Activated CD4-positive, CD25-positive, alpha-beta regulatory T cell treated with anti-CD3 and anti-CD28 coated beads, Interleukin-2, amount 50 U/mL, for 16 hours (primary cell): ENCODE results near the gene COL27A1.

Experiments
- DNase-seq: peaks from one replicate; pipeline ENCODE4 v3.0.0-alpha.2; 2020; ENCODE audit warnings: low read depth, low spot score

COL27A1 gene

GRCh38 chr9:114168281-114169028, 13.1 kb downstream of the COL27A1 start:
- DNase-seq: no peak

- no peak for DNase-seq
Measured at GRCh38 chr9:114169029-114169951, 14.0 kb downstream of the COL27A1 start.

GRCh38 chr9:114169952-114170770, 14.8 kb downstream of the COL27A1 start:
- DNase-seq: no peak

DNA sequence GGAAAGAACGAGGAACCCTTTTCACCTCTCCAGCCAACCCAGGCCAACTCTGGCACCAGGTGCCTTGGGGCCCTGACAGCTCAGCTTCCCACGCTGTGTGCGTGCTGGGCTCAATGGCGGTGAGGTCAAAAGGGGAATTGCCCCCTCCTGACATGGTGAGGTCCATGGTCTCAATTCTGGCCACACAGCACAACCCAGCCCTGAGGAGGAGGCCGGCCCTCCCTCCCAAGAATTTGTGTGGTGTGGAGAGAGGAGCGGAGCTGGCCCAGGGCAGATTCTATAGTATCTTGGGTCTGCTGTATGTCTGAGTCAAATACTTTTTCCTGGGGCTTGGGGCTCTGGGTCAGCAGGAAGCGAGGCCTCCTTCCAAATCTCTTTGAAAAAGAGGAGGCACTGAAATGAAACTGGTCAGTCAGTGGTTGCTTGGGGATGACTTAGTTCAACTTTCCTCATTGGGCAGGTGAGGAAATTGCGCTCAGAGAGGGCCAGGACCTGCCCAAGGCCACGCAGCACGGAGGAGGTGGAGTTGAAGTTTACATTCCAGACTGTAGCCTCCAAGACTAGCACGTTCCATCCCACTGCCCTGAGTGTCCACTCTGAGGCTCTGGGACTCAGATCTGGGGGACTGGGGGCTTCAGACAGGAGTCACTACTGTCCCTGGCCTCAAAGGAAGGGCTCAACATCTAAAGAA, 15.6 kb downstream of the COL27A1 start:
- DNase-seq: no peak

DNA sequence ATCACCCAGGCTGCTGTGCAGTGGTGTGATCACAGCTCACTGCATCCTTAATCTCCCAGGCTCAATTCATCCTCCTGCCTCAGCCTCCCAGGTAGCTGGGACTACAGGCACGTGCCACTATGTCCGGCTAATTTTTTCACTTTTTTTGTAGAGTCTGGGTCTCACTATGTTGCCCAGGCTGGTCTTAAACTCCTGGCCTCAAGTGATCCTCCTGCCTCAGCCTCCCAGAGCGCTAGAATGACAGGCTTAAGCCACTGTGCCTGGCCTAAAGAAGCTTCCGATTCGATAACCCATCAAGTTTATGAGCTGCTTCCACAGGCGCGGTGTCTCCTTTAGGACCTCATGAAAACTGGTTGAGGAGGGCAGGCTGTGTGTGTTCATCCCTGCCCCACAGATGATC, 16.2 kb downstream of the COL27A1 start:
- DNase-seq: no peak

- DNase-seq: no peak
Measured at GRCh38 chr9:114172981-114173833, 17.9 kb downstream of the COL27A1 start.

GRCh38 chr9:114174557-114174875, 19.2 kb downstream of the COL27A1 start:
- no peak for DNase-seq

- DNase-seq: no peak
Measured at GRCh38 chr9:114174876-114175771, 19.8 kb downstream of the COL27A1 start.

DNA sequence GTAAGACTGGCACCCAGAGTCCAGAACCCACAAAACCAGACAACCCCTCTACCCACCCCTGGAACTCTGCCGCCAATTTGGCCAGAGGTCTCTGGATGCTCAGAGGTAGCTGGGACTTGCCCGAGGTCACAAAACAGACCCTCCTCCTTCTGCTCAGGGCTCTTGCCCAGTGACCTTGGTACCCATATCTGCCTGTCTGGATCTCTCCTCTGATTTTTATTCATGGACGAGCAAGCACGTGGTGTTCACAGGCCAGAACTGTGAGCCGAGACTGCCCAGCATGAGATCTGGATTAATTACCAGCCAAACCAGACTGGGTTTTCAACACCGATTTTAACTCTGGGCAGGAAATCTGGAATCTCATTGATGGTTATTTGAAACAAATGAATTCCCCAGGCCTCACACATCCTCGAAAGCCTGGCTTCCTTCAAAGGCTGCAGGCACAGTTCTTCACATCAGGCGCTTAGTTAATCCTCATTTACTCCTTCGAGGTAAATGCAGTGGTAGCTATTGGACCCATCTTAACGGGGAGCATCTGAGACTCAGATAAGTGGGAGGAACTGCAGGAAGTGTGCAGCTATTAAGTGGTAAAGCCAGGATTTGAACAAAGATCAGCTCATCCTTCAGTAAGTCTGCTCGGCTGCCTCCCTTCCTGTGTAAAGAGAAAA, 21.4 kb downstream of the COL27A1 start:
- DNase-seq: no peak

- DNase-seq: no peak
Measured at GRCh38 chr9:114177423-114178064, 22.2 kb downstream of the COL27A1 start.

- DNase-seq: no peak
Measured at GRCh38 chr9:114178076-114178475, 22.7 kb downstream of the COL27A1 start.

DNA sequence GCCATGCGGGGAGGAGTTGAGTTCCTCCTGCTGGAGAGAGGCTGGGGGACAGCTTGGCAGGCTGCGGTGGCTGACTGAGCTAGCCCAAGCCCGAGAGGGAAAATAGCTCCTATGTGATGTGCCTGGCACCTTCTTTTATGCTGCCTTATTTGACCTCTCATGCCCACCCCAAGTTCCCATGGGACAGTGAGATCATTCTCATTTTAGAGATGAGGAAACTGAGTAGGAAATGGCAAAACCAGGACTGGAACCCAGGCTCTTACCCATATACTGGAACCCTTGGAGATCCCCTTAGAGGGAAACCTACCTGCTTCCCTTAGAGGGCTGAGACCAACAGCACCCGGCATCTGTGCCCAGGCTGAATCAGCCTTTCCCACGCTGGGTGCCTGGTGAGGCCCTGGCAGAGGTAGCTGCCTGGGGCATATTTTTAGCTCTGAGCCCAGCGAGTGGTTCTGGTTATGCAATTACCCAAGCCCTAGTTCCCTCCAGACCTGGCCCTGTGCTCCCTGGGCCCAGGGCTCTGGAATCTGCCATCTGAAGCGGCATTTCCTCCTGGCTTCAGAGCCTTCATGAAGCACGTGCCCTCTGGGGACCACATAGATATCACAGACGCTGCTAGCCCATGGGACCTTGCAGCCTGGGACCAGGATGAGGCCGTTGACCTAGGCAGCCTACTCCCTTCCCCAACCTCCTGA, 23.6 kb downstream of the COL27A1 start:
- no peak for DNase-seq

- no peak for DNase-seq
Measured at GRCh38 chr9:114179516-114179915, 24.2 kb downstream of the COL27A1 start.

GRCh38 chr9:114180696-114181606, 25.6 kb downstream of the COL27A1 start:
- no peak for DNase-seq

- no peak for DNase-seq
Measured at GRCh38 chr9:114181607-114182409, 26.5 kb downstream of the COL27A1 start.

DNA sequence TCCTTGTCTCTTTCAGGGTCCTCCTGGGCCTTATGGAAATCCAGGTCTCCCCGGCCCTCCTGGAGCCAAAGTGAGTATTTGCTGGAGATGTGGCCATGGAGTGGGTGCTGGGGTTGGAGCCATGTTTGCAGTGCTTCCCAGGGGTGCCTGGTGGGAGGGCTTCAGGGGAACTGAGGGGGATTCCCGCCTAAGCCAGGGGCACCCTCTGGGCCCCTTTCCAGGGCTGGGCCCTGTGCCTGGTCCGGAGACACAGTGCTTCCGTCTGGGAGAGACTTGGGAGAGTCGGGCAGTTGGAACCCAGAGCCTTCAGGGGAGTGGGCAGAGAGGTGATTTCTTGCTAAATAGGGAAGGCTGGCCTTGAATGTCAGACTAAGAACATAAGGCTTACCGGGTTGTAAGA, 27.7 kb downstream of the COL27A1 start:
- DNase-seq: no peak
